GM18499 (cell line): Measurements from ENCODE around the gene STK11.

ENCODE experiments used
- ATAC-seq: cut with Tn5 transposase; IDR thresholded peaks from one replicate; pipeline ENCODE4 v1.9.1; 2021; ENCODE audit warnings: moderate number of reproducible peaks; ENCODE audit not compliant: insufficient read depth, unreplicated experiment

Gene STK11

DNA sequence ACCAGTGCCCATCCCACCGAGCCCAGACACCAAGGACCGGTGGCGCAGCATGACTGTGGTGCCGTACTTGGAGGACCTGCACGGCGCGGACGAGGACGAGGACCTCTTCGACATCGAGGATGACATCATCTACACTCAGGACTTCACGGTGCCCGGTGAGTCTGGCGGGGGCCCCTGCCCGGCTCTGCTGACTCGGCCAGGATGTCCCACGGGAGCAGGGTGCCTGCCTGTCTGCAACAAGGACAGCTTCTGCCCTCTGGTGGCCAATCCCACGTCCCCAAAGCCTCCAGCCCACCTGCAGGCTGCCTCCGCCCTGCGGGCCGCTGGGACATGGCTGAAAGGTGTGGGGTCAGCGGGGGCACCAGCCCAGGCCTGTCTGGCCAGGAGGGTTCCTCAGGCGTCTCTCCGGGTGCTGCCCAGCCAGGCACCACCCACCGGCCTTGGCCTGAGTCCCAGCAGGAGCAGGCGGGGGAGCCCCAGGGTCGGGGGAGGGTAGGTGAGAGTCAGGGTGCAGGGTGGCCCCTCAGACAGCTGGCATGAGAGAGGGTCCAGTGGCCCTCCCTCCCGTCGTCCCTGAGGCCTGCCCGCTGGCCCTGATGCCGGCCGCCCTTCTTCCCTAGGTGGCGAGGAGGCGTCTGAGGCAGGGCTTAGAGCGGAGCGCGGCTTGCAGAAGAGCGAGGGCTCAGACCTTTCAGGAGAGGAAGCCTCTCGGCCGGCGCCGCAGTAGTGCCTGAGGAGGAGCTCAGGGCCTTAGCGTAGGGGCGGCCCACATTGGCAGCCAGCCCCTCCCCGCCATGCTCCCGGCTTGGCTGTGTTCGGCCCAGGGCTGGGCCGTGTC lies 17.7 kb downstream of the STK11 start:
- no peak for ATAC-seq

DNA sequence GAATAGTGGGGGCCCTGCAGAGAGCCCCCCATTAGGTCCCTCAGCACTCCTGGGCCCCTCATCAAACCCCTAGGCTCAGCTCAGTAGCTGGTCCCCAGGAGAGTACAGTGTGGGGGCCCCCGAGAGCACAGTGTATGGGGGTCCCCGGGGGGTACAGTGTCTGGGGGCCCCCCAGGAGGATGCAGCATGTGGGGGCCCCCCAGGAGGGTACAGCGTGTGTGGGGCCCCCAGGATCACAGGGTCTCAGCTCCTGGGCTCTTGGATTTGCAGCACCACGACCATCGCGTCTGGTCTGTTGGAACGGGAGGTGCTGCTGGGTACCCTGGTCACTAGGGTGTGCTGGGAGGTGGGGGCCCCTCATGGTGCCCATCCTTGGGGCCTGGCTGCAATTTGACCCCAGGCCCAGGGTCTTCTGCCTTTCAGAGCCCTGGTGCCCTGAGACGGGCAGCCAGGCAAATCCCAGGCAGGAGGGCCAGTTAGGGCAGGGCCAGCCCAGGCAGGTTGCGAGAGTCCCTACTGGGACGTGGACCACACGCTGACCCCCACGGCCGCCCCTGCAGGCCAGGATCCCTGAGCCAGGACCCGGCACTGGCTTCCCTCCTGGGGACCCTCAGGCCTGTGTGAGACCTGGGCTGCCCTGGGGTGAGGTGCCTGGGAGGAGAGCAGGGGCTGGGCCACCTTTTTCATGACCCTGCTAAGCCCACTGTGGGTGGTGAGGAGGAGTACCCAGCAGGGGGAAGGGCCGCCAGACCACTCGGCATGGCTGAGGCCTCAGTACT lies 18.7 kb downstream of the STK11 start:
- no peak for ATAC-seq

DNA sequence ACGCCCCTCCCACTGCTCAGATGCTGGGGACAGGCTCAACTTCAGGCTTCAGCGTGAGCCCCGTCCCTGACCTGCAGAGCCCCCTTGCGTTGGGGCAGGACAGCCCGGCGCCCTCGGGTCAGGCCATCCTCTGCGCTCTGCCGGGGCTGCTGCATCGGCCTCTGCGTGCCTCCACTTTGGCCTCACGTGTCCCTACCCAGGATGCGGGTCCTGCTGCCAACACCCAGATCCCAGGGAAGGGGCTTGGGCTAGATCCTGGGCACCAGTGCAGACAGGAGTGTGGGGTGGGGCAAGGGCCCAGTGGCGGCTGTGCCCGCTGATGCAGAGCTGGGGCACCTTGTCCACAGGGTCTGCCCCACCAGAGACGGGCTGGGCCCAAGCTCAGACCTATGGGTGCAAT lies 19.3 kb downstream of the STK11 start:
- ATAC-seq, result no peak

DNA sequence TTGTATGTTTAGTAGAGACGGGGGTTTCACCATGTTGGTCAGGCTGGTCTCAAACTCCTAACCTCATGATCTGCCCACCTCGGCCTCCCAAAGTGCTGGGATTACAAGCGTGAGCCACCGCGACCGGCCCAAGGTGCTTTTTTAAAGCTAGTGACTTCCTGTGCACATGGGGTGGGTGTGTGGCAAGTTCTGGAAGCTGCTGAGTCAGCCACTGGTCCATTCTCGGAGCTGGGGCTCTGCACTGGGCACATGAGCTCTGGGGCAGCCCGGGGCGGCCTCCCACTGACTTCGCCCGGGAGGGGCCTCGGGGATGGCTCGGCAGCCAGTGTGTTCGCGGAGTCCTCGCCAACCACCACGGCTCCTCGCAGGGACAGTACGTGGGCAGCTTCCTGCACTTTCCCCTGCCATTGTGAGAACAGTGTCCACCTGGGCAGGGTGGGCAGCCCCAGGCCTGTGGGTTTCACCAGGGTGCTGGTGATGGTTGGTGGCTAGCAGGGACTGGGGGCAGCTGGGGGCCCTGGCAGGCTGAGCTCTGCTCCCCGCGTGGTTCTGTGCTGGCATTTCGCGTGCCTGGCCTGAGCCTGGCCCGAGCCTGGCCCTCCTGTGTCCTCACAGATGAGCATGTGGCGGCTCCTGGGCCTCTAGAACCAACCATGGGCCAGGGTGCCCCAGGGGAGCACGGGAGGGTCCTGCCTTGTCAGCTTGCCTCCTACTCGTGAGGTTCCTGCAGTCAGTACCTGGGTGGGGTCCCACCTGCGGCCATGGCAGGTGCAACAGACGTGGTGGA lies 20.1 kb downstream of the STK11 start:
- no peak for ATAC-seq

DNA sequence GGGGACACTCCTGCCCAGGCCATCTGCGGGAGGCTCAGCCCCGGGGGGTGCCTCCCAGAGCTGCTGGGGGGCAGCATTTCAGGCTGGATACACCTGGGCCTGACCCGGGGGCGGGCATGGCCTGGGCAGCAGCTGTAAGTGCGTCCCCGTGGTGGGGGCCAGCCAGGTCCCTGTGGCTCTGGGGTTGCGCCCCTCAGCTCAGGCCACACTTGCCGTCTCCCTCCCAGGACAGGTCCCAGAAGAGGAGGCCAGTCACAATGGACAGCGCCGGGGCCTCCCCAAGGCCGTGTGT lies 20.6 kb downstream of the STK11 start:
- ATAC-seq, result no peak

DNA sequence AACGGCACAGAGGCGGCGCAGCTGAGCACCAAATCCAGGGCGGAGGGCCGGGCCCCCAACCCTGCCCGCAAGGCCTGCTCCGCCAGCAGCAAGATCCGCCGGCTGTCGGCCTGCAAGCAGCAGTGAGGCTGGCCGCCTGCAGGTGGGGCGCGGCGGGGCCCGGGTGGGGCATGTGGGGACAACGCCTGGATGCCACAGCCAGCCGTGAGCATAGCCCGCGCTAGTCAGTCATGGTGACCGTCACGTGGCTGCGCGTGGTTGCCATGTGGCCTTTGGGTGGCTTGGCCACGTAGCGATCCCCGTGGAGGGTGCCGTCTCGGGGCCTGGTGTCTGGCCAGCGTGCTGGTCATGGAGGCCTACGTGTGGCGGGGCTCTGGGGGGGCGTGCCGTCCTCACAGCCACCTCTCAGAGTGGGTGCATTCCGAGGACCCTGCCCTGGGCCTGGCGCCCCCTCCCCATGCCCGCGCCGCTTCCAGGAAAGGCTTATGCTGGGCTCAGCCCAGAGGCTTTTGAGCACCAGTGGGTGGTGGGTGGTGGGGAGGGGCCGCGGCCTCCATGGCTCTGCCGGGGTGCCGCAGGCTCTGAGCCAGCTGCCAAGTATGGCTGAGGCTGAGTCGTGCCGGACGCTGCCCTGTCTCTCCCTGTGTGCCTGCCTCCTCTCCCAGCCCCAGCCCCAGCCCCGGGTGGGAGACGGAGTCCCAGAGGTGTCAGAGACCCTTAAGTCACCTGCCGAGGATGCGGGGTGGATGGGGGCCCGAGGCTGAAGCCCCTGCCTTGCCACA lies 21.1 kb downstream of the STK11 start:
- no peak for ATAC-seq

DNA sequence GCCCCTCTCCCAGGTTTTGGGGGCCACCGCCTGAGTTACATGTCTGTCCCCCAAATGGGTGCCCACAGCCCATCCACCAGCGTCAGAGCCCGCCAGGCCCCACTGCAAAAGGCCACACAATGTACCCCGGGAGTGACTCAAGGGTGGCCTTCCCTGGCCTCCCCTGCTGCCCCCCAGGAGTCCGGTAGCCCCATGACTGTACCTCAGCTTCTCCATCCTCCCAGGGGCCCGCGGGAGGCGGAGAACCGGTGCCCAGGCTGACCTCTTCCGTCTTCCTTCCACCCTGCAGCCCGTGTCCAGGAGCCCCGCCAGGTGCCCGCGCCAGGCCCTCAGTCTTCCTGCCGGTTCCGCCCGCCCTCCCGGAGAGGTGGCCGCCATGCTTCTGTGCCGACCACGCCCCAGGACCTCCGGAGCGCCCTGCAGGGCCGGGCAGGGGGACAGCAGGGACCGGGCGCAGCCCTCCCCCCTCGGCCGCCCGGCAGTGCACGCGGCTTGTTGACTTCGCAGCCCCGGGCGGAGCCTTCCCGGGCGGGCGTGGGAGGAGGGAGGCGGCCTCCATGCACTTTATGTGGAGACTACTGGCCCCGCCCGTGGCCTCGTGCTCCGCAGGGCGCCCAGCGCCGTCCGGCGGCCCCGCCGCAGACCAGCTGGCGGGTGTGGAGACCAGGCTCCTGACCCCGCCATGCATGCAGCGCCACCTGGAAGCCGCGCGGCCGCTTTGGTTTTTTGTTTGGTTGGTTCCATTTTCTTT lies 21.9 kb downstream of the STK11 start:
- no peak for ATAC-seq

DNA sequence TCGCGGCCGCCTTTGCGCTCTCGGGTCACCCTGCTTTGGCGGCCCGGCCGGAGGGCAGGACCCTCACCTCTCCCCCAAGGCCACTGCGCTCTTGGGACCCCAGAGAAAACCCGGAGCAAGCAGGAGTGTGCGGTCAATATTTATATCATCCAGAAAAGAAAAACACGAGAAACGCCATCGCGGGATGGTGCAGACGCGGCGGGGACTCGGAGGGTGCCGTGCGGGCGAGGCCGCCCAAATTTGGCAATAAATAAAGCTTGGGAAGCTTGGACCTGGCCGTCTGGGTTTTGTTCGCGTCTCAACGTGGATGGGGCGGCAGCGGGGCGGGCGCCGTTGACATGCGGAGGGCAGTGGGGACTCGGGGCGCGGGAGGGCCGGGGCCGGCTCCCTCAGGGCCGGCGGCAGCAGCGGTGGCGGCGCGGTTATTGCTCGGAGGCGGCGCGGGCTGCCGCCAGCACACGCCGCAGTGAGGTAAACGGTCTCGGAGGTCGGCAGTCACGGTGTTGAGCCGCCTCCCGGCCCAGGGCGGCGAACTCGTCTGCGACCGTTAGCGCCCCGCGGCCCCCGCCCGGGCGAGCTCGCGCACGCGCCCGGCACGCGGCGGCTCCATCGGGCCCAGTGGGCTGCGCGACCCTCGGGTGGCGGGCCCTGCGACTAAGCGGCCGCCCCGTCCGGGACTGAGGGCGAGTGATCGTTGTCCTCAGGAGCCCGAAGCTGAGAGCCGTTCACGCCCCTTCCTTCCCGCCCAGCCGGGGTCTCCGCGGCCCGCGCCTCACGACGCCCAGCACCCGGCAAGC lies 22.8 kb downstream of the STK11 start:
- no peak for ATAC-seq

DNA sequence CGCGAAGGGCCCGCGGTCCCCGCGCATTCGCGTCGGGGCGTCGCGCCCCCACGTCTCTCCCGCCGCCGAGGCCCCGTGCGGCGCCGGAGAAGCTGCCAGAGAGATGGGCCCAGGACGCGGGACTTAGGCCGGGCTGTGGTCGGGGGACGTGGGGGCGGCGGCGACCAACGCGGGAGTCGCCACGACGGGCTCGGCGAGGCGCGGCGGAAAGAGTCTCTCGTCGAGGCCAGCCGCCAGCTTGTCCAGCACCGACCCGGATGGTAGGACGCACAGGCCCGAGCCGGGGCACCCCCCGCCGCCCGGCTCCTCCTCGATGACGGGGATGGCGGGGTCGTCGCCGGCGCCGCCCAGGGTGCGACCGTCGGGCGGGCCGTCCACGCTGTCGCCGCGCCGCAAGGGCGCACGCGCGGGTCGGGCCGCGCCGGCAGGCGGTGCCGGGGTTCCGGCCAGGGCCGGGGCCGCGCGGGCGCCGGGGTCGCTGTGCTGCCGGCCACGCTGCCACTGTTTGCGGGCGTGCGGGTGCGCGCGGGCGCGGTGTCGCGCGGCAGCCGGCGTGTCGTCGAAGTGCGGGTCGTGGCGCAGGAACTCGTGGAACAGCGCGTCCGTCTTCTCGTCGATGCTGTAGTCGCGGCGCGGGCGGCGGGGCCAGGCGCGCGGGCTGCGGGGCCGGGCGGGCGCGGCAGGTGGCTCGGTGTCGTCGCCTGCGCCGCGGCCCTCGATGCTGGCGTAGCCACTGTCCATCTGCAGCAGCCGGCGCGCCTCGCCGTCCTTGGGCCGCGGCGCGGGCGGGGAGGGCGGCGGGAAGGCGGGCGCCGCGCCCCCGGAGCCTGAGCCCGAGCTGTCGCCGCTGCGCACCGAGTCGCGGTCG lies 23.7 kb downstream of the STK11 start:
- no peak for ATAC-seq

DNA sequence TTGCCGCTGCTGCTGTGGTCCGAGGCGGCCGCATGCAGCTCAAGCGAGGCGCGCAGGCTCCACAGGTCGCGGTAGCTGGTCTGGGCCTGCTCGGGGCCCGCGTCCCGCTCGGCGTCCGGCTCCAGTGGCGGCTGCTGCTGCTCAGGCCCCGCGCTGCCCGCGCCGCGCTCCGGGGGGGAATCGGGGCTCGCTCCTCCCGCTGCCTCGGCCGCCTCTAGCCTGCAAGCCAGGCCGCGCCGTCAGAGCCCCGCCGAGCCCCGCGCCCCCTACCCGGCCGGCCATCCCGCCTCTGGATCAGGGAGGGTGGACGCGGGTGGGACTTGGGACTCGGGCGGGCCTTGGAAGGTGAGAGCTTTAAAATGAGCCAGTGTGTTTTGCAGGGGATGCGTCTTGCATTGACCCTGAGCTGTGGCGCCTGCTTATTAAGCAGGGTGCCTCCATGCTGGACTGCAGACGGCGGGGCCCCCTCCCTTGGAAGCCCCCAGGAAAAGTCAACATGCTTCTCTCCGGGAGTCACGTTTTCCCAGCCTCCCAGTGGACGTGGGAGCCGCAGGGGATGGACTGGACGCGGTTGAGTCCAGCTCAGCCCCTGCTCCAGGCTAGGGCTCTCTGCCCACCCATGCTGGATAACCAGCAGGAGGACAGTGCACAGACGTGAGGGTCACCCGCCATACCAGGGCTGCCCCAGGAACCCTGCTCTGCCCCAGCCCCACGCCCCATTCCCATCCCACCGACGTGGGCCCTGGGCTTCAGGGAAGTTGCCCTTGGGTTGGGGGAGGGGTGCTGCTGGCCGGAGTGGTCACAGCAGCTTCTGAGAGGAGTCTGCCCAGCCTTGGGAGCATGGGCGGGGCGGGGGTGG lies 24.6 kb downstream of the STK11 start:
- no peak for ATAC-seq

DNA sequence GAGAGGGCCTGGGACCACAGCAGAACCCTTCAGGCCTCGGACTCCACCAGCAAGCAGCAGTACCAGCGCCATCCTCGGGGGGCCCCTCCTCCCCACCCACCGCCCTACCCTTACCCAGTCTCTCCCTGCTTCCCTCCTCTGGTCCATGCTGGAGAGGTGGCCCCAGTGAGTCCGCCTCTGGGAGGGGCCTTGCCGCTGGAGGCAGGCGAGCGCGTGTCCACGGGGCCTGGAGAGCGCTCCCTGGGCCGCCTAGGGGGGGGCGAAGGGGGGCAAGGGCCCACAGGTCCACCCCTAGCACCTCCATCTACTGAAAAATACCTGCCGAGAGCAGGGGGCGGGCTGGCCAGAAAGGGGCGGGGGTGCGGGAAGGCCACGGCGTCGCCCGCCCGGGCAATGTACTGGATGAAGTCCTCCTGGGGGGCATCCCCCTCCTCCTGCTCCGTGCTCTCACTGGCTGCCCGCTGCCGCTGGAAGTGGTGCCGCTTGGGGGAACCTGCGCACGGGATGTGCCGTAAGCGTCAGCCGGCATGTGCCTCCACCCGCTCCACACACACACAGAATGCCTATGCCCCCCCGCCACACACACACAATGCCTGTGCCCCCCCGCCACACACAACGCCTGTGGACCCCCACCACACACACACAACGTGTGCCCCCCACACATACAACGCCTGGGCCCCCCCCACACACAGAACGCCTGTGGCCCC lies 25.4 kb downstream of the STK11 start:
- ATAC-seq, result no peak

DNA sequence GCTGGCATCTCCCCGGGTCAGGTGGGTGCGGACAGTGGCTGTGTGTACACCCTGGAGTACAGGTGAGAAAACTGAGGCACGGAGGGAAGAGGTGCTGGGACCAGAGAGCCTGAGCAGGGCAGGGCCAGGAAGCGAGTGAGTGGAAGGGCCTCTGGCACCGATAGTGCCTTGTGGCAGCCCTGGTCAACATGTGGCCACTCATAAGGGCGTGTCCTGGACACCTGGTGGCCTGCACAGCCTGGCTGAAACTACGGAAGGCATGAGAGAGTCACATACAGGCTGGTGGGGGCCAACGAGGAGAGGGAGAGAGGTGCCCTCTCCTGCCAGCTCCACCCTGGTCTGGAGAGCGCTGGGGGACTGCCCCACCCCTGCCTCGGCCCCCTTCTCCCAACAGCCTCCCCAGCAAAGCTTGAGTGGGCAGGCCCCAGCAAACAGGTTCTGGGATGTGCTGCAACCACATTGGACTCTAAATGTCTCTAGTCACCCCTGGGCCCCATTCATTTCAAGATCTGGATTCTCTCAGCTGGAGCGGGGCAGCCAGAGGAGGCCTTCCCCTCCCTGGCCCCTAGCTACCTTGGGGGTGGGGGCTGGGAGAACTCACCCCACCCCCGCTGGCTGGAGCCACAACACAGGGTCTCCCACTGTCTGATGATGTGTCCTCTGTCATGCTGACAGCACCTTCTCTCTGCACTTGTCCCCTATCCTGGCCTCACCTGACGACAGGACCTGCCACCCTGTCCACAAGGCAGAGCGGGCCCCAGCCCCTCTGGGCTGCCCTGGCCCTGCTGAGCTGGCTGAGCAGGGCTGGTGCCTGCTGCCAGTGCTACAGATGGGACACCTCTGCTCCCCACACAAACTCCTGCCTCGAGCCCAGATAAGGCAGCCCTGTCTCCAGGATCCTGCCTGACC lies 26.4 kb downstream of the STK11 start:
- no peak for ATAC-seq

DNA sequence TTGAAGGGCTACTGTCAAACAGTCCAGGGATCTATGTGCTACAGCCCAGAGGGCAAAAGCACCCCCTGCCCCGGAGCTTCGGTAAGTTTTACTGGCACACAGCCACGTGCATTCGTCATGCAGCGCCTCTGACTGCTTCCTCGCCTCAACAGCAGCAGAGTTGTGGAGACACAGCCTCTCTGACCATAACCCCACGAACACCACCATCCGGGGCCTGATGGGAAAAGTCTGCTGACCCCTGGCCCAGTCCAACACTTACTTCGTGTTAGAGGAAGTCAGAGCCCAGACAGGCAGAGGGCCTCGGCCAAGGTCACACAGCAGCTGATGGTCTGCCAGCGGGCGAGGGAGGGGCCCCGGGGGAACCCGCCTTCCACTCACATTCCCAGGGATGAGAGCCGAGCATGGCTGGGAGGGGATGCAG lies 27.1 kb downstream of the STK11 start:
- no peak for ATAC-seq

DNA sequence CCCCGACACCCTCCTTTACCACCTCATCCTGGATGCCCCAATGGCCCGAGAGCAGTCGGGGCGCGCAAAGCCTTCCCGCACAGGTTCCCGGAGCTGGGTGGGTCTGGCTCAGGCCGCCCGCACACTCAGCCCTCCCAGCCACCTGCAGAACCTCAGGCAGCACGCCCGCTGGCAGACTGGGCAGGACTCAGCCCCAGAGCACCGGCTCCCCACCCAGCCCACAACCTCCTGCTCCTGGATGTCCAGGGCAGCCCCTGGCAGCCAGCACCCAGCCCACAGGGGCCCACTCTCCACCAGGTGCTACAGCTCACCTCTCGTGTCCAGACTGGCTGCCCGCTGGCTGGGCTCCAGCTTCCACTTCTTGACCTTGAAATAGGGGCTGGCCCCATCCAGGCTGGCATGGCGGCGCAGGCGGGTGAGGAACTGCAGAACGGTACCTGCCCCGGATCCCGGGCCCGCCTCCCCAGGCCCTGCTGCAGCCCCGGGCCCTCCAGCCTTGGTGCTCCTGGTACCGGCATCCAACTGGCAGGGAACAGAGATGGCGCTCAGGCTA lies 27.6 kb downstream of the STK11 start:
- ATAC-seq, result no peak
